Left kidney (tissue), 2 donors: Measurements from ENCODE around the gene GLP1R. TPM values are rescaled to one million over a fixed set of nuclear protein-coding genes. Genes with fewer than 3 reads are reported as not detected.

Experiments used
- DNase-seq: peaks from one replicate; pipeline ENCODE4 v3.0.0-alpha.2; 2013
- polyA plus RNA-seq: library from polyadenylated mRNA; unstranded; fragments of 120-200 nt; gene quantifications from one replicate; pipeline ENCODE4 v1.2.1, GENCODE V29; 2013; ENCODE audit not compliant: insufficient read length

Gene GLP1R
- polyA plus RNA-seq, 1 donor, result 1.3 TPM

- no peak for DNase-seq
Observed at GRCh38 chr6:39086294-39086693, 37.7 kb downstream of the GLP1R start.

GRCh38 chr6:39086711-39087110, 38.1 kb downstream of the GLP1R start:
- no peak for DNase-seq

GRCh38 chr6:39087197-39087596, 38.6 kb downstream of the GLP1R start:
- no peak for DNase-seq

- DNase-seq, result peak; percentile 70
Observed at GRCh38 chr6:39088331-39088730, 39.8 kb downstream of the GLP1R start.

GRCh38 chr6:39090036-39090435, 41.5 kb downstream of the GLP1R start:
- no peak for DNase-seq

GRCh38 chr6:39091220-39091619, 42.6 kb downstream of the GLP1R start:
- no peak for DNase-seq

GRCh38 chr6:39092124-39092523, 43.5 kb downstream of the GLP1R start:
- no peak for DNase-seq

GRCh38 chr6:39093149-39093708, 44.6 kb downstream of the GLP1R start:
- no peak for DNase-seq

GRCh38 chr6:39095578-39095977, 47.0 kb downstream of the GLP1R start:
- no peak for DNase-seq

GRCh38 chr6:39100358-39100757, 51.8 kb downstream of the GLP1R start:
- no peak for DNase-seq

- peak; percentile 47 for DNase-seq
Observed at GRCh38 chr6:39102071-39102820, 53.7 kb downstream of the GLP1R start.

GRCh38 chr6:39102821-39103136, 54.2 kb downstream of the GLP1R start:
- DNase-seq, result no peak

- no peak for DNase-seq
Observed at GRCh38 chr6:39104528-39104927, 55.9 kb downstream of the GLP1R start.

- DNase-seq, result no peak
Observed at GRCh38 chr6:39107034-39107433, 58.5 kb downstream of the GLP1R start.

GRCh38 chr6:39107641-39108040, 59.1 kb downstream of the GLP1R start:
- DNase-seq, result no peak

GRCh38 chr6:39108041-39108839, 59.7 kb downstream of the GLP1R start:
- no peak for DNase-seq

- DNase-seq, result no peak
Observed at GRCh38 chr6:39111280-39111679, 62.7 kb downstream of the GLP1R start.

- no peak for DNase-seq
Observed at GRCh38 chr6:39113788-39114187, 65.2 kb downstream of the GLP1R start.

- DNase-seq, result no peak
Observed at GRCh38 chr6:39114388-39114703, 65.8 kb downstream of the GLP1R start.

- peak; percentile 91 for DNase-seq
Observed at GRCh38 chr6:39114704-39115599, 66.4 kb downstream of the GLP1R start, which contains the start of gene SAYSD1. SAYSD1 (minus strand) TSS chr6:39115186; CDS start chr6:39115089, 97 bp downstream.

- no peak for DNase-seq
Observed at GRCh38 chr6:39118921-39119320, 70.3 kb downstream of the GLP1R start.

- no peak for DNase-seq
Observed at GRCh38 chr6:39124114-39124513, 75.5 kb downstream of the GLP1R start.
